ENCODE measurements around the gene KIF18B. TPM values are rescaled to one million over a fixed set of nuclear protein-coding genes. Genes with fewer than 3 reads are reported as not detected.

The KIF18B gene
- 62.2 to 82.2 TPM (median 66.3 TPM) in 3 replicates for total RNA-seq (2021)
- percentile 88 among the genes with signal in this experiment for Bru-seq, nascent RNA
- long read RNA-seq, experiment 1, full-length matches to known transcripts: 58 of 158 reads
- long read RNA-seq, experiment 1, partial matches to known transcripts: 33 of 158 reads
- long read RNA-seq, experiment 1, other reads (novel, unspliced or antisense): 67 of 158 reads
- long read RNA-seq, experiment 2, partial matches to known transcripts: 20 of 34 reads
- long read RNA-seq, experiment 2, other reads (novel, unspliced or antisense): 13 of 34 reads
- long read RNA-seq, experiment 3, partial matches to known transcripts: 0 of 2 reads
- long read RNA-seq, experiment 3, other reads (novel, unspliced or antisense): 2 of 2 reads

DNA sequence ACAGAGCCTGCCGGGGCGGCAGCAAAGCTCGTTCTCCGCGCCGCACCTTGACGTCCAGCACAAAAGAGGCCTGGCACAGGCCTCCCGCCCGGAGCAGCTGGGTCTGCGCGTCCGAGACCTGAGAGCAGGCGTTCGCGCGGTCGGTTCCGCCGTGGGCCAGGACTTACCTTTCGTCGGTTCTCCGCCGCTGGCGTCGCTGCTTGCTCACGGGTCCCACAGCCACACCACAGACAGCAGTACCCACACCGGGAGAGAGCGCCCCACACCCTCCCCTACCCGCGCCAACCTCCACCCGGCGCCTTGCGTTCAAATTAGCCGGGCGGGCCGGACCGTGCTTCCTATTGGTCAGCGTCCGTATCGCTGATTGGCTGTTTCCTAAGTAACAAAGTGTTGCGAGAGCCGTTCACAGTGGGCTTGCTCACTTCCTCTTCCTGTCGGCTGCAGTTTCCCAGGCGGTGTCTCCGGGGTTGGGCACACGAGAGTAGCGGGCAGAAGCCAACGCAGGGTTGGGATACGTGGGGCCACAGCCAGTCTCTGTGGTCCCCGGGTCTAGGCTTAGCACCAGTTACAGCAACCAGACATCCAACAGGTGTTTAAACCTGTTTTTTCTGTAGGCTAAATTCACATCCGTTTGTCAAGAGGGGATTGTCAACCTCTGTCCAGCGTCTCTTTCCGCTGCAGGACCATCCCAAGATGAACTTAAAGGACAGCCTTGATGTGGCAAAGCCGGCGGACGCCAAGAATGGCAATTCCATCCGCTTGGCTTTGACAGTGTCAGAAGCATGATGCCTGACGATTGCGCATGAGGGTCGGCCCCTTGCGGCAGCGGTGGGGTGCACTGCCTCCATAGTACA is at the start of gene KIF18B:
Gene KIF18B (minus strand): TSS at position 313 of the 854 bp plus-strand sequence. CDS start 11,429 bp downstream, outside the sequence.
- H3K4me1 Mint-ChIP-seq: peaks cover 13% of the 10 kb centered on the region
- TF ChIP-seq JUN (CRISPR knock-in tag; IDR thresholded peaks at IDR 0.05) (no peak), TEAD1 (CRISPR knock-in tag; IDR thresholded peaks at IDR 0.05) (no peak), ZNF396 (CRISPR knock-in tag; IDR thresholded peaks at IDR 0.05; ENCODE audit: borderline replicate concordance) (no peak), ATF1 (CRISPR knock-in tag; IDR thresholded peaks at IDR 0.05) (peak; percentile 45; the same call in 1 of the 2 replicates), SOX15 (CRISPR knock-in tag; IDR thresholded peaks at IDR 0.05) (no peak), CREB1 (CRISPR knock-in tag; IDR thresholded peaks at IDR 0.05) (no peak), ZNF263 (CRISPR knock-in tag; IDR thresholded peaks at IDR 0.05; ENCODE audit: low read depth) (no peak), SMAD4 (CRISPR knock-in tag; IDR thresholded peaks at IDR 0.05) (no peak), ZNF138 (CRISPR knock-in tag; conservative IDR thresholded peaks at IDR 0.05) (no peak), SMAD3 (CRISPR knock-in tag; IDR thresholded peaks at IDR 0.05; ENCODE audit: borderline replicate concordance) (0 out of 2 replicates have a peak, but pooled peaks have one; percentile 18)
- TF ChIP-seq, protein P1, sequence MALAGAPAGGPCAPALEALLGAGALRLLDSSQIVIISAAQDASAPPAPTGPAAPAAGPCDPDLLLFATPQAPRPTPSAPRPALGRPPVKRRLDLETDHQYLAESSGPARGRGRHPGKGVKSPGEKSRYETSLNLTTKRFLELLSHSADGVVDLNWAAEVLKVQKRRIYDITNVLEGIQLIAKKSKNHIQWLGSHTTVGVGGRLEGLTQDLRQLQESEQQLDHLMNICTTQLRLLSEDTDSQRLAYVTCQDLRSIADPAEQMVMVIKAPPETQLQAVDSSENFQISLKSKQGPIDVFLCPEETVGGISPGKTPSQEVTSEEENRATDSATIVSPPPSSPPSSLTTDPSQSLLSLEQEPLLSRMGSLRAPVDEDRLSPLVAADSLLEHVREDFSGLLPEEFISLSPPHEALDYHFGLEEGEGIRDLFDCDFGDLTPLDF (CRISPR knock-in tag; IDR thresholded peaks at IDR 0.05): no peak
- TF ChIP-seq, protein P2, sequence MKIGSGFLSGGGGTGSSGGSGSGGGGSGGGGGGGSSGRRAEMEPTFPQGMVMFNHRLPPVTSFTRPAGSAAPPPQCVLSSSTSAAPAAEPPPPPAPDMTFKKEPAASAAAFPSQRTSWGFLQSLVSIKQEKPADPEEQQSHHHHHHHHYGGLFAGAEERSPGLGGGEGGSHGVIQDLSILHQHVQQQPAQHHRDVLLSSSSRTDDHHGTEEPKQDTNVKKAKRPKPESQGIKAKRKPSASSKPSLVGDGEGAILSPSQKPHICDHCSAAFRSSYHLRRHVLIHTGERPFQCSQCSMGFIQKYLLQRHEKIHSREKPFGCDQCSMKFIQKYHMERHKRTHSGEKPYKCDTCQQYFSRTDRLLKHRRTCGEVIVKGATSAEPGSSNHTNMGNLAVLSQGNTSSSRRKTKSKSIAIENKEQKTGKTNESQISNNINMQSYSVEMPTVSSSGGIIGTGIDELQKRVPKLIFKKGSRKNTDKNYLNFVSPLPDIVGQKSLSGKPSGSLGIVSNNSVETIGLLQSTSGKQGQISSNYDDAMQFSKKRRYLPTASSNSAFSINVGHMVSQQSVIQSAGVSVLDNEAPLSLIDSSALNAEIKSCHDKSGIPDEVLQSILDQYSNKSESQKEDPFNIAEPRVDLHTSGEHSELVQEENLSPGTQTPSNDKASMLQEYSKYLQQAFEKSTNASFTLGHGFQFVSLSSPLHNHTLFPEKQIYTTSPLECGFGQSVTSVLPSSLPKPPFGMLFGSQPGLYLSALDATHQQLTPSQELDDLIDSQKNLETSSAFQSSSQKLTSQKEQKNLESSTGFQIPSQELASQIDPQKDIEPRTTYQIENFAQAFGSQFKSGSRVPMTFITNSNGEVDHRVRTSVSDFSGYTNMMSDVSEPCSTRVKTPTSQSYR (CRISPR knock-in tag; IDR thresholded peaks at IDR 0.05): no peak
- TF ChIP-seq, protein P3, sequence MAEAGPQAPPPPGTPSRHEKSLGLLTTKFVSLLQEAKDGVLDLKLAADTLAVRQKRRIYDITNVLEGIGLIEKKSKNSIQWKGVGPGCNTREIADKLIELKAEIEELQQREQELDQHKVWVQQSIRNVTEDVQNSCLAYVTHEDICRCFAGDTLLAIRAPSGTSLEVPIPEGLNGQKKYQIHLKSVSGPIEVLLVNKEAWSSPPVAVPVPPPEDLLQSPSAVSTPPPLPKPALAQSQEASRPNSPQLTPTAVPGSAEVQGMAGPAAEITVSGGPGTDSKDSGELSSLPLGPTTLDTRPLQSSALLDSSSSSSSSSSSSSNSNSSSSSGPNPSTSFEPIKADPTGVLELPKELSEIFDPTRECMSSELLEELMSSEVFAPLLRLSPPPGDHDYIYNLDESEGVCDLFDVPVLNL (CRISPR knock-in tag; IDR thresholded peaks at IDR 0.05; ENCODE audit: borderline replicate concordance, low read depth): peak; percentile 99
- TF ChIP-seq, protein P4, sequence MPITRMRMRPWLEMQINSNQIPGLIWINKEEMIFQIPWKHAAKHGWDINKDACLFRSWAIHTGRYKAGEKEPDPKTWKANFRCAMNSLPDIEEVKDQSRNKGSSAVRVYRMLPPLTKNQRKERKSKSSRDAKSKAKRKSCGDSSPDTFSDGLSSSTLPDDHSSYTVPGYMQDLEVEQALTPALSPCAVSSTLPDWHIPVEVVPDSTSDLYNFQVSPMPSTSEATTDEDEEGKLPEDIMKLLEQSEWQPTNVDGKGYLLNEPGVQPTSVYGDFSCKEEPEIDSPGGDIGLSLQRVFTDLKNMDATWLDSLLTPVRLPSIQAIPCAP (CRISPR knock-in tag; IDR thresholded peaks at IDR 0.05): no peak
- TF ChIP-seq, protein P5, sequence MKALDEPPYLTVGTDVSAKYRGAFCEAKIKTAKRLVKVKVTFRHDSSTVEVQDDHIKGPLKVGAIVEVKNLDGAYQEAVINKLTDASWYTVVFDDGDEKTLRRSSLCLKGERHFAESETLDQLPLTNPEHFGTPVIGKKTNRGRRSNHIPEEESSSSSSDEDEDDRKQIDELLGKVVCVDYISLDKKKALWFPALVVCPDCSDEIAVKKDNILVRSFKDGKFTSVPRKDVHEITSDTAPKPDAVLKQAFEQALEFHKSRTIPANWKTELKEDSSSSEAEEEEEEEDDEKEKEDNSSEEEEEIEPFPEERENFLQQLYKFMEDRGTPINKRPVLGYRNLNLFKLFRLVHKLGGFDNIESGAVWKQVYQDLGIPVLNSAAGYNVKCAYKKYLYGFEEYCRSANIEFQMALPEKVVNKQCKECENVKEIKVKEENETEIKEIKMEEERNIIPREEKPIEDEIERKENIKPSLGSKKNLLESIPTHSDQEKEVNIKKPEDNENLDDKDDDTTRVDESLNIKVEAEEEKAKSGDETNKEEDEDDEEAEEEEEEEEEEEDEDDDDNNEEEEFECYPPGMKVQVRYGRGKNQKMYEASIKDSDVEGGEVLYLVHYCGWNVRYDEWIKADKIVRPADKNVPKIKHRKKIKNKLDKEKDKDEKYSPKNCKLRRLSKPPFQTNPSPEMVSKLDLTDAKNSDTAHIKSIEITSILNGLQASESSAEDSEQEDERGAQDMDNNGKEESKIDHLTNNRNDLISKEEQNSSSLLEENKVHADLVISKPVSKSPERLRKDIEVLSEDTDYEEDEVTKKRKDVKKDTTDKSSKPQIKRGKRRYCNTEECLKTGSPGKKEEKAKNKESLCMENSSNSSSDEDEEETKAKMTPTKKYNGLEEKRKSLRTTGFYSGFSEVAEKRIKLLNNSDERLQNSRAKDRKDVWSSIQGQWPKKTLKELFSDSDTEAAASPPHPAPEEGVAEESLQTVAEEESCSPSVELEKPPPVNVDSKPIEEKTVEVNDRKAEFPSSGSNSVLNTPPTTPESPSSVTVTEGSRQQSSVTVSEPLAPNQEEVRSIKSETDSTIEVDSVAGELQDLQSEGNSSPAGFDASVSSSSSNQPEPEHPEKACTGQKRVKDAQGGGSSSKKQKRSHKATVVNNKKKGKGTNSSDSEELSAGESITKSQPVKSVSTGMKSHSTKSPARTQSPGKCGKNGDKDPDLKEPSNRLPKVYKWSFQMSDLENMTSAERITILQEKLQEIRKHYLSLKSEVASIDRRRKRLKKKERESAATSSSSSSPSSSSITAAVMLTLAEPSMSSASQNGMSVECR (CRISPR knock-in tag; IDR thresholded peaks at IDR 0.05; ENCODE audit: borderline replicate concordance): no peak; the same call in 1 of the 2 replicates
- TF ChIP-seq, protein P6, sequence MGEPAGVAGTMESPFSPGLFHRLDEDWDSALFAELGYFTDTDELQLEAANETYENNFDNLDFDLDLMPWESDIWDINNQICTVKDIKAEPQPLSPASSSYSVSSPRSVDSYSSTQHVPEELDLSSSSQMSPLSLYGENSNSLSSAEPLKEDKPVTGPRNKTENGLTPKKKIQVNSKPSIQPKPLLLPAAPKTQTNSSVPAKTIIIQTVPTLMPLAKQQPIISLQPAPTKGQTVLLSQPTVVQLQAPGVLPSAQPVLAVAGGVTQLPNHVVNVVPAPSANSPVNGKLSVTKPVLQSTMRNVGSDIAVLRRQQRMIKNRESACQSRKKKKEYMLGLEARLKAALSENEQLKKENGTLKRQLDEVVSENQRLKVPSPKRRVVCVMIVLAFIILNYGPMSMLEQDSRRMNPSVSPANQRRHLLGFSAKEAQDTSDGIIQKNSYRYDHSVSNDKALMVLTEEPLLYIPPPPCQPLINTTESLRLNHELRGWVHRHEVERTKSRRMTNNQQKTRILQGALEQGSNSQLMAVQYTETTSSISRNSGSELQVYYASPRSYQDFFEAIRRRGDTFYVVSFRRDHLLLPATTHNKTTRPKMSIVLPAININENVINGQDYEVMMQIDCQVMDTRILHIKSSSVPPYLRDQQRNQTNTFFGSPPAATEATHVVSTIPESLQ (CRISPR knock-in tag; IDR thresholded peaks at IDR 0.05): no peak
- TF ChIP-seq, protein P7, sequence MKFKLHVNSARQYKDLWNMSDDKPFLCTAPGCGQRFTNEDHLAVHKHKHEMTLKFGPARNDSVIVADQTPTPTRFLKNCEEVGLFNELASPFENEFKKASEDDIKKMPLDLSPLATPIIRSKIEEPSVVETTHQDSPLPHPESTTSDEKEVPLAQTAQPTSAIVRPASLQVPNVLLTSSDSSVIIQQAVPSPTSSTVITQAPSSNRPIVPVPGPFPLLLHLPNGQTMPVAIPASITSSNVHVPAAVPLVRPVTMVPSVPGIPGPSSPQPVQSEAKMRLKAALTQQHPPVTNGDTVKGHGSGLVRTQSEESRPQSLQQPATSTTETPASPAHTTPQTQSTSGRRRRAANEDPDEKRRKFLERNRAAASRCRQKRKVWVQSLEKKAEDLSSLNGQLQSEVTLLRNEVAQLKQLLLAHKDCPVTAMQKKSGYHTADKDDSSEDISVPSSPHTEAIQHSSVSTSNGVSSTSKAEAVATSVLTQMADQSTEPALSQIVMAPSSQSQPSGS (CRISPR knock-in tag; IDR thresholded peaks at IDR 0.05; ENCODE audit: borderline replicate concordance, low read depth): no peak
- TF ChIP-seq, protein P8, sequence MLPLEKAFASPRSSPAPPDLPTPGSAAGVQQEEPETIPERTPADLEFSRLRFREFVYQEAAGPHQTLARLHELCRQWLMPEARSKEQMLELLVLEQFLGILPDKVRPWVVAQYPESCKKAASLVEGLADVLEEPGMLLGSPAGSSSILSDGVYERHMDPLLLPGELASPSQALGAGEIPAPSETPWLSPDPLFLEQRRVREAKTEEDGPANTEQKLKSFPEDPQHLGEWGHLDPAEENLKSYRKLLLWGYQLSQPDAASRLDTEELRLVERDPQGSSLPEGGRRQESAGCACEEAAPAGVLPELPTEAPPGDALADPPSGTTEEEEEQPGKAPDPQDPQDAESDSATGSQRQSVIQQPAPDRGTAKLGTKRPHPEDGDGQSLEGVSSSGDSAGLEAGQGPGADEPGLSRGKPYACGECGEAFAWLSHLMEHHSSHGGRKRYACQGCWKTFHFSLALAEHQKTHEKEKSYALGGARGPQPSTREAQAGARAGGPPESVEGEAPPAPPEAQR (CRISPR knock-in tag; IDR thresholded peaks at IDR 0.05): no peak

More for the DNA sequence above, at the start of gene KIF18B:
- DNase-seq (ENCODE audit: low spot score) (peak; percentile 89), ATAC-seq (peak; percentile 95)
- no peaks in the 10 kb centered on the region for H3K9me3 Mint-ChIP-seq
- H3K36me3 Mint-ChIP-seq: peaks cover 21% of the 10 kb centered on the region
- H3K27ac Mint-ChIP-seq: peak within 1 kb of the TSS; percentile 57; the same call in 1 of the 2 replicates
- no peaks in the 10 kb centered on the region; the same call in 1 of the 2 replicates for H3K27me3 Mint-ChIP-seq (ENCODE audit: low read depth)
- CTCF ChIA-PET: interaction anchor here (0.9 to 1.8 kb wide), 5 partner anchors 14 to 73 kb away, joined by 3 to 14 read pairs (median 7); partner anchors contain the start of gene C1QL1
- H3K4me3 Mint-ChIP-seq: peak within 1 kb of the TSS; percentile 95
- POLR2A ChIA-PET: interaction anchor here (0.6 to 1.3 kb wide), 3 partner anchors 12 to 74 kb away, joined by 3 to 6 read pairs (median 4); no protein-coding TSS in a partner anchor
